Measurements from ENCODE around the gene TFAP2D.

TFAP2D gene

GRCh38 chr6:50713226-50713625 is at the start of gene TFAP2D:
Gene TFAP2D, plus strand, starts transcription at chr6:50713526. Its CDS starts 530 bp downstream, at chr6:50714056.
- DNase-seq: no peak

DNA sequence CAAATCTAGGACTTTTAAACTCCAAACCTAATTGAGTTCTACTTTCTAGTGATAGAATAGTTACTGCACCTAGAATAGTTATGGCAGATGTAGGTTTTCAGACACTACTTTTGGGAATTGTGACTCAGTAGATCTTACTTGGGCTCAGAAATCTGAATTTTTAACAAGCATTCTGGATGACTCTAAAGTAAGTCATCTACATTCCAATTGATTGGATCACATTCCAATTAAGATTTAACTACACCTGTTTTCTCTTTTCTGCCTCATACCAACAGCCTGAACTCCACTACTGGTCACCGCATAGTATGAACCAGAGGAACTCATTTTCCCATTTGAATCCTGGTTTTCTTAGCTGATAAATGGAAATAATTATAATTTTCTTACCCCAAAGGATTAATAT is 49.5 kb upstream of the TFAP2D start:
- no peak for DNase-seq

- no peak for DNase-seq
Observed at GRCh38 chr6:50666089-50666488, 47.2 kb upstream of the TFAP2D start.

- DNase-seq: no peak
Observed at GRCh38 chr6:50681213-50681824, 32.0 kb upstream of the TFAP2D start.

DNA sequence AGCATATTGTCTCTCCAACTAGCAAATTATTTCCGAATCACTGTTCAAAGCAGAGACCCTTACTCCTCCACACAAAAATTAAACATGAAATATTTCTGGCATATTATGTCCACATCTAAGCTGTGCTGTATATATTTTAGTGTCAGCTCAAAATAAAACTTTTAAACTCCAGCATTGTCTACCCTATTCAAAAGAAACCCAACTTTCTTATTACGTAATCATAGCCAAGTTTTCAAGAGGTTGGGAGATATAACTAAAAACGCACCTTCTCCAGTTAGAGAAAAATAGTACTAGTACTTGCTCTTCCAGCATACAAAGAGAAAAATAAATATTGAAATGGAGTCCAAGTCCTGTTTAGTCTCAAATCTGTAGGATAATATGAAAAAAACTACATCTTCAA is 24.1 kb upstream of the TFAP2D start:
- DNase-seq: no peak

DNA sequence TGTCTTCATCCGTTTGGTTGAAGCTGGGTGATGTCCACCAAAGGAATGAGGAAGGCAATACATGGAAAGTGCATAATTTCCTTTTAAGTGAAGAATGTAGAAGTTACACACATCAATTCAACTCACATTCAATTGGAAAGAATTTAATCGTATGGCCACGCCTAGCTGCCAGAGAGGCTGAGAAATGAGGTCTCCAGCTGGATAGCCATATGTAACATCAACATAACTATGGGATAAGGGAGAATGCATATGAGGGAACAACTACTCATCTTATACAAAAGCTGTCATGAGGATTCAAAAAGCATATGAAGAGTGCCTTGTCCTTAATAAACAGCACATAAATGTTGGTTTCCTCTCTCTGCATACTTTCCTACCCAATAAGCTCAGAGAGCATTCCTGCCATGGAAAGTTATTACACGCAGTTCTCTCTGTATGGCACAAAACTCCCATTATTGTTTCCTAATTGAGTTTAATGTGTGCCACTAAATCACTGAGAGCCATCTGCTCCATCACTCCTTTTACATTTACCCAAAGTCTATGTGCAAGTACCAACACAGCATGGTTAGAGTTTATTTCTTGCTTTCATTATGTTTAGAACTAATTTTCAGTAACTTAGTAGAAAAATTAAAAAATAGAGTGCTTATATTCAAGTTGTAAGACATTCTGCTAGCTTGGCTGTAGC is 21.4 kb upstream of the TFAP2D start:
- DNase-seq: no peak

GRCh38 chr6:50698546-50698945 is 14.8 kb upstream of the TFAP2D start:
- no peak for DNase-seq

DNA sequence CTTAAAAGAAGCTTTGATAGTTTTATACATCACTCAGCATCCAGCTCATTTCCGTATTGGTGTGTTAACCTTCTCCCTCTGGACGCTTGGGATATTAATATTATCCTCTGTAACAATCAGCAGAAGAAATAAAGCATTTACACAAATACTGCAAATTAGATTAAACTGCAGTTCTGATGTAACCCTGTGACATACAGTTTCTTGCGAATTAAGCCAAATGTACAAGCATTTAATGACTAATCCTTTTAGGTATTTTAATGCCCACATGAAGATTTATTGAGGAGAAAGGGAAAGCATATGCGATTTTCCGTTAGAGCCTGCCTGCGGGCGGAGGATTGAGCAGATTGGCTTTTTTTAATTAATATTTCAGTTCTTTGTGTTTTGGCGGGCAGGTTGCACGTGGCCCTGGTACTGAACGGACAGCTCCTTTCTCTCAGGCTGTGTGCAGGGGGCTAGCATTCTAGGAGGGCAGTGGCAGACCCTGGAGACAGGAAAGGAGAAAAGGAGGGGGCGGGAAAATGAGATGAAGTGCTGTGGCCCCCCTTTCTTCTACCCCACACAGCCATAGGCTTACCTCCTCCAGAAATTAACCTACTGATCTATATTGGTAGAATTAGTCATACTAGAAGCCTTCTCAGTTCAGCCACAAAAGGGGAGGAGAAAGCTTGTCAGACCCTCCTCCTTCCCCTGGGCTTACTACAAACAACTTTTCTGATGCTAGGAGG is 14.1 kb upstream of the TFAP2D start:
- no peak for DNase-seq

DNA sequence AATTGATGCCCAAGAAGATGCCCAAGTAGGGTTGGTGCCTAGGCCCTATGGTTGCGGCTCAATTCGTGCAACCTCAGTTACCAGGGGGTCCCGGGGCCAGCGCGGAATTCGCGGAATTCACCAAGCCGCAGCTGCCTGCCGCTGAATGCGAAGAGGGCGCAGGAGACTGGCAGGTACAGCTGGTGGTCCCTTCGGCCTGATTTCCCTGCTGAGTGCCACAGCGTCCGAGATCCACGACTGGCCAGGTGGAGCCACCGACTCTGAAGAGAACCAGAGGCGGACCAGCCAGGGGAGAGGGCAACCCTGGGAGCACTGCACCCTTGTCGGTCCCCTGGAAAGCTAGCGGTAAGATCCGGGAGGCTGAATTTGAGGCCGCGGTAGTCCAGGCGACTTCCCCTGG is 6.8 kb upstream of the TFAP2D start:
- no peak for DNase-seq

DNA sequence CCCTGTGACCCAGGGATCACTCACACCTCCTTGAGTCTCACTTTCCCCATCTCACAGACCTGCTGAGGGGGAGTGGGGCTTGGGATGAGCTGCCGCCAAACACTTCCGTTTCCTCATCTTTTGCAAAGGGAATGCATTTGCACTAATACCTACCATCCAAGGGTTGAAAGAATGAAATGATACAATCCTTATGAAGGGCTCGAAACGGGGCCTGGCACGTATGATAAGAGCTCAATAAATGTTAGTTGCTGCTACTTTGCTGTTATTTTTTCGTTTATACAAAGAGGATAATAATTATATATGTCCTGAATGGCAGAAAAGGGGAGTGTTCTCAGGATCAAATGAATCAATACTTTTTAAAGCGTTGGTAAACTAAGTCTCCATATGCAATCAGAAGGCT is 6.1 kb upstream of the TFAP2D start:
- DNase-seq: no peak

- DNase-seq: no peak
Observed at GRCh38 chr6:50707652-50708300, 5.5 kb upstream of the TFAP2D start.

DNA sequence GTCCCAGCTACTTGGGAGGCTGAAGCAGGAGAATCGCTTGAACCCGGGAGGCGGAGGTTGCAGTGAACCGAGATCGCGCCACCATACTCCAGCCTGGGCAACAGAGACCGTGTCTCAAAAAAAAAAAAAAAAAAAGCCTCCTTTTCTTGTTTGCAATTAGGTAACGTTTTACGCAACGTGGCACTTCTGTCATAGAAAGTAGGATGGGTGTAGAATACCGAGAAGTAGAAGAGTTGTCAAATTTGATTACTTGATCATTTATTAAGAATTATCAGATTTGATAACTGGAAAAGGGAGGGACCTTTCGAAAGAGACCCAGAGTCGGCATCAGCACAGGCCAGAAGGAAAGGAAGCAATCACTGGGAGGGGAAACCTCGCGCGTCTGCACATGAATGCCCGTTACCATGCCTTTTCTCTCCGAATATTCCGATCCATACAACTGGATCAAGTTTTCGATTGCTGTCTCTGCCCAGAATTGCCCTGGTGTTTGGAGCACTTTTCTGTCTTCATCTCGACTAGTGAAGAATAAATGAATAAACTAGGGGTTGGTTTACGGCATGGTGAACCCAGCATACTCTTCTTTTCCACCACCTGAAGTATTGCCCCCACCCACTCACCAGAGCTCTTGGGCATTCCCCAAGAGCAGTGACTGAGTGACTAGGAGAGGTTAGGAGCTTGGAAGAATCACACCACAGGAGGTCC is 4.5 kb upstream of the TFAP2D start:
- no peak for DNase-seq

DNA sequence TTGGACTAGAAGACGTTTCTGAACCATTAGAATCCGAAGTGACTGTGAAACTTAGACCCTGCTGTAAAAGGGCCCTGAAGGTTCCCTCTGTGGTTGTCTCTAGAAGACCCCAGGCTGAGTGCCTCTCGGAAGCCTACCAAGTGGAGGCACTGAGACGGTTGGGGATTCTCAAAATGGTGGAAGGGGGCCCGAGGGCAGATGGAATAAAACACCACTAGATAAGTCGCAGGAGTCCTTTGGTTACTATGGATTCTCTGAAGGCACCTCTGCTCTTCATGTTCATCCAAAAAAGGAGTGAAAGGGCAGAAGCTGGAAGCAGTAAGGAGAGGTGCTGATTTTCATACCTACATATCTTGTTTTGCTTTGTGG is 4.0 kb upstream of the TFAP2D start:
- DNase-seq: no peak

DNA sequence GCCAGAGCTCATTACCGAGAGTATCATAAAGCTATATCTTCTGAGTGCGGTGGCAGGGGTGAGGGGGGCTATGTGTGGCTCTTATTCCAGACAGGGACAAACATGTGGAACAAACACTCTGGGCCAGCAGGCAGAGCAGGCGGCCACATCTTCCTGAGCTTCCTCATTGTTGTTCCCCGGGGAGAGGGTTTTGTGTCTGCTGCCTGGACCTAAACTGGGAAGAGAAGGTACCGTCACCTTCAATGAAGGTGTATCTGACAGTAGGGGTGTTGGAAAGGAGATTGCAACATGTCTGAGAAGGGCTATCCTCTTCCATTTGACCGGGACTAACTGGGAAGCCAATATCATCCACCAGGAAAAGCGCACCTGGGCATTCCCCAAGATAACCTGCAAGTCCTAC is 1.6 kb upstream of the TFAP2D start:
- no peak for DNase-seq

DNA sequence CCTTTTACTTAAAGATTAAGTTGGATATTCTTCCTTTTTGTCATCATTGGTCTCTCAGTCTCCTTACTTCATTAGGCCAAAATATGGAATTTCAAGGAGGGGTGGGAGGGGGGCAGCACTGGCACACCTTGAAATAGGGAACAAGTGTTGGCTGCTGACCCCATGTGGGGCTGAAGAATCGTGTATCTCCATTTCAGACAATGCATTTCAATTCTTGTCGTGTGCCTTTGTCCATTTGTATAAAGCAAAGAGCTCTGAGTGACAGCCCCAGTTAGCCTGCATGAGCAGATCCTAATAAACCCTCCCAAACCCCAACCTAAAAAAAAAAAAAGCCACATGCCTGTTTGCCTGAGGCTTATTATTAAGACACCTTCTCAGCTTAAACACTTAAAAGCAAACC is 1.0 kb upstream of the TFAP2D start:
- DNase-seq: no peak

DNA sequence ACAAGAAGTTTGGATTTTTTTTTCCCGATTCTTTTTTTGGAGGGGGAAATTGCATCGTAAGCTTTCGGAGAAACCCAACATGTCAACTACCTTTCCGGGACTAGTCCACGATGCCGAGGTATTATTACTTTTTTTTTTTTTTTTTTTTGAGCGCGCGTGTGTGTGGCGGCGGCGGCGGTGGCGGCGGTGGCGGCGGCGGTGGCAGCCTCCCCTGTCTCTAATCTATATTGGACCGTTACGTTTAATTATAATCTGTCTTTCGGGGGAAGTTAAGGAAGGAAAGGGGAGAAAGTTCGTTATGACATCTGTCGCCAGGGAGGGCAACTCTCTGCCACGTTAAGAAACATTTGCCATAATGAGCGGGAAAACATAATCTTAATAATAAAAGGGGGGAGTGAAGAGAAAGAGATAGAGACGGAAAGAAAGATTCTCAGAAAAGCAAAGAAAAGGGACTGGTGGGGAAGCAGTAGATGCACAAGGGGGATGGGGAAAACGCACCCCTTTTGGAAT is 706 bp downstream of the TFAP2D start:
- DNase-seq: no peak

DNA sequence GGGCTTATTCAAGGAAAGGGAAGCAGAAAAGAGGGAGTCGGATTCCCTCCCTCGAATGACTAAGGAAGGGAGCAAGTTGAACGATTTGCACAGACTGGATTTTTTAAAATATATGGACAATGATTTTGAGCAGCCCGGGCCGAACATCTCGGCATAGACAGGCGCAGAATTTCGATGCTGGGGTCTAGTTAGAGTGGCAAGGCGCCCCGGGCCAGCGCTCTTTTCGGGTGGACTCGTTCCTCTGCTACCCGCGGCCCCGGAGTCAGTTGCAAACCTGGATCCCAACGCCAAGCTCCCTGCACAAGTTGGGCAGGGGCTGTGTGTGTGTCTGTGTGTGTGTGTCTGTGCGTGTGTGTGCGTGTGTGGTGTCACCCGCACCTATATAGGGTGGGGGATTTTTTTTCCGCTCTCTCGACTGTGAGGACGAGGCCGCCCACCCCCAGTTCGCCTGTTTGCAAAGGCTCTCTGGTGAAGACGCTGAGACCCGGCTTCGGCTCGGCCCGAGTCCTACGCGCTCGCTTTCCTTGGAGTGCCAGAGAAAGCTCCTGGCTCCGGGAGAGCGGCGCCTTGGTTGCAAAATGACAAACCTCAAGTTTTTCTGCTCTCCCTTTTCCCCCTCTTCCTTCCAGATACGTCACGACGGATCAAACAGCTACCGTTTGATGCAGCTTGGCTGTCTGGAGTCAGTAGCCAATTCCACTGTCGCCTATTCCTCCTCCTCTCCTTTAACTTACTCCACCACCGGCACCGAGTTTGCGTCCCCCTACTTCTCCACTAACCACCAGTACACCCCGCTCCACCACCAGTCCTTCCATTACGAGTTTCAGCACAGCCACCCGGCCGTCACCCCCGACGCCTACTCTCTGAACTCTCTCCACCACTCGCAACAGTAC is 1.4 kb downstream of the TFAP2D start:
- no peak for DNase-seq

- no peak for DNase-seq
Observed at GRCh38 chr6:50716899-50717509, 3.7 kb downstream of the TFAP2D start.

GRCh38 chr6:50717734-50718457 is 4.6 kb downstream of the TFAP2D start:
- no peak for DNase-seq

DNA sequence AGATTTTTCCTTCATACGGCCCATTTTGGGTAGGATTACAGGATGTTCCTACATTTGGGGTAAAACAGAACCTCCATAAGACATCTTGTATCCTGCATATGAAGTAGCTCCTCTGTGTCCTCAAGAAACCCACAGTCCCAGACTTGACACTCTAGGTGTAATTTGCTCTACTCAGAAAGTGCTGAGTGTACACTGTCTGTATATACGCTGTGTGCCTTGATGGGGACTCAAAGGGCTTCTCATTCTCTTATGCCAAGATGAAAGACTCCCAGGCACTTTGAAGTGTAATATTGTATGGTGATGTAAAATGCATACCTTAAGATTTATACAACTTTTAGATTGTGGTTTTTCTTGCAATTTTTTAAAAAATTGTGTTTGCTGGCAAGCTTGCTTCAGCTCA is 5.2 kb downstream of the TFAP2D start:
- no peak for DNase-seq

DNA sequence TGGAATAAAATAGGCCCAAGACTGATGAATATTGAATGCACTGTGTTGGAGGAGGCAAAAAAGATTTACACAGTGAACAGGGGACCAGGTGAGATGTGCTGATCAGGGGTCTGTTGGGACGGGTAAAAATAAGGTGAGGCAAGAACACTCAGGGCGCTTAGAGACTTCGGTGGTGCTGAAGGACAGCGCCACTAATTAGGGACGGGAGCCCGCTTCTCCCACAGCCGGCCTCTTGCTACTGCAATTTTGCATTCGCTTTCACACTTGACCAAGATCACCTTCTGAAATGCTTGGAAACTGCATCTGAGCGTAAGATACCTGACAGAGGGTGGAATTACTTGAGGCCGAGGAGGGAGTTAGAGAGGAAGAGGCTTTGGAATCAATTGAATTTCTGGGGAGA is 7.3 kb downstream of the TFAP2D start:
- DNase-seq: no peak

Measured in suppressor macrophage treated with lipopolysaccharide for 4 hours (primary cell).